ENCODE data around the gene IL15RA.

GRCh38 chr10:6019010-6019782 lies 41.9 kb upstream of the IL15RA start:
- no peak for TF ChIP-seq CTCF (conservative IDR thresholded peaks at IDR 0.05 in 1 of 2, IDR thresholded peaks at IDR 0.05 in 1 of 2; ENCODE audit: extremely low read depth in 1 of 2, insufficient read depth in 1 of 2, low read depth in 1 of 2, low read length in 2 of 2)
- no peak for TF ChIP-seq EZH2 (IDR thresholded peaks at IDR 0.05; ENCODE audit: borderline replicate concordance, low read length)

Measured in mammary epithelial cell (primary cell).